IMR-90 (cell line): Measurements from ENCODE around the gene GPAT3. TPM values are rescaled to one million over a fixed set of nuclear protein-coding genes. Genes with fewer than 3 reads are reported as not detected.

ENCODE experiments used
- ATAC-seq: fragments of 200-7000 bp; cut with Tn5 transposase; 2 replicates; pipeline ENCODE4 v1.9.1; 2020; ENCODE audit warnings: low read depth, mild to moderate bottlenecking, moderate library complexity
- BruUV-seq: library from RNA; stranded (reverse); fragments of 400-500 nt; replicated peaks from 2 replicates; lab custom pipeline; 2021; lab: Mats Ljungman, UMichigan
- CTCF ChIA-PET: fragments of 300-600 bp; formaldehyde crosslinking; extraction: SDS; loops from one replicate; lab custom pipeline; 2021; ENCODE audit warnings: antibody characterized with exemption; lab: Yijun Ruan, JAX
- POLR2A ChIA-PET: fragments of 300-600 bp; sonication (Branson Sonifier 250); formaldehyde crosslinking; loops from one replicate; lab custom pipeline; 2022; ENCODE audit warnings: antibody characterized with exemption; ENCODE audit not compliant: unreplicated experiment; lab: Charles Lee
- DNase-seq: peaks from one replicate; pipeline ENCODE4 v3.0.0; 2013
- H2AFZ ChIP-seq: replicated peaks from 2 replicates; pipeline ENCODE3; 2013; ENCODE audit warnings: low read length, mild to moderate bottlenecking; ENCODE audit not compliant: poor library complexity
- H2AK5ac ChIP-seq: 2 replicates; pipeline ENCODE4 v1.6.1; 2013; ENCODE audit warnings: low read depth, low read length, inconsistent platforms
- H2AK9ac ChIP-seq: replicated peaks from 2 replicates; pipeline ENCODE3; 2013; ENCODE audit warnings: mild to moderate bottlenecking, low read depth, low read length, moderate library complexity; ENCODE audit not compliant: poor library complexity
- H2BK120ac ChIP-seq: 2 replicates; pipeline ENCODE4 v1.6.1; 2013; ENCODE audit warnings: low read depth, low read length, inconsistent platforms
- H2BK15ac ChIP-seq: 3 replicates; pipeline ENCODE4 v1.6.1; 2013; ENCODE audit warnings: low read depth, low read length, inconsistent platforms
- H2BK20ac ChIP-seq: 2 replicates; pipeline ENCODE4 v1.6.1; 2013; ENCODE audit warnings: low read depth, mild to moderate bottlenecking, inconsistent platforms, low read length, moderate library complexity
- H2BK5ac ChIP-seq: 2 replicates; pipeline ENCODE4 v1.6.1; 2013; ENCODE audit warnings: mild to moderate bottlenecking, low read depth, low read length, inconsistent platforms; ENCODE audit not compliant: poor library complexity, severe bottlenecking
- H3K14ac ChIP-seq: replicated peaks from 2 replicates; pipeline ENCODE4 v1.6.1; 2013; ENCODE audit warnings: low read depth, low read length, inconsistent platforms
- H3K18ac ChIP-seq: 2 replicates; pipeline ENCODE4 v1.6.1; 2013; ENCODE audit warnings: low read depth, low read length, control low read depth
- H3K23ac ChIP-seq: 2 replicates; pipeline ENCODE4 v1.6.1; 2013; ENCODE audit warnings: low read depth, low read length, inconsistent platforms
- H3K27ac ChIP-seq: 2 replicates; pipeline ENCODE4 v1.5.1; 2013; ENCODE audit warnings: mild to moderate bottlenecking, control low read depth, low read length; ENCODE audit not compliant: insufficient read depth
- H3K27me3 ChIP-seq: 2 replicates; pipeline ENCODE4 v1.6.1; 2013; ENCODE audit warnings: low read length; ENCODE audit not compliant: control insufficient read depth, insufficient read depth
- H3K36me3 ChIP-seq: 2 replicates; pipeline ENCODE4 v1.6.1; 2013; ENCODE audit warnings: low read length, mixed read lengths; ENCODE audit not compliant: control insufficient read depth, insufficient read depth
- H3K4ac ChIP-seq: 2 replicates; pipeline ENCODE4 v1.6.1; 2013; ENCODE audit warnings: low read depth, low read length, inconsistent platforms
- H3K4me1 ChIP-seq: 2 replicates; pipeline ENCODE4 v1.6.1; 2013; ENCODE audit warnings: low read length, mixed read lengths; ENCODE audit not compliant: control insufficient read depth, insufficient read depth
- H3K4me2 ChIP-seq: 2 replicates; pipeline ENCODE4 v1.6.1; 2013; ENCODE audit warnings: low read depth, mild to moderate bottlenecking, control low read depth, low read length, moderate library complexity
- H3K4me3 ChIP-seq: 2 replicates; pipeline ENCODE4 v1.5.1; 2013; ENCODE audit warnings: low read depth, mild to moderate bottlenecking, control low read depth, low read length, moderate library complexity; ENCODE audit not compliant: insufficient read depth
- H3K56ac ChIP-seq: 2 replicates; pipeline ENCODE4 v1.6.1; 2013; ENCODE audit warnings: low read length, inconsistent platforms; ENCODE audit not compliant: insufficient read depth; ENCODE audit errors: extremely low read depth
- H3K79me1 ChIP-seq, 2 experiments: 2 replicates each; pipeline ENCODE4 v1.6.1; 2013; ENCODE audit warnings: low read length in 2 of 2, inconsistent platforms in 1 of 2, low read depth in 1 of 2
- H3K9ac ChIP-seq: 2 replicates; pipeline ENCODE4 v1.6.1; 2013; ENCODE audit warnings: low read depth, low read length, control low read depth
- H3K9me1 ChIP-seq: 2 replicates; pipeline ENCODE4 v1.6.1; 2013; ENCODE audit warnings: low read length, inconsistent platforms; ENCODE audit not compliant: insufficient read depth
- H3K9me3 ChIP-seq: 2 replicates; pipeline ENCODE4 v1.6.1; 2013; ENCODE audit warnings: low read length; ENCODE audit not compliant: control insufficient read depth, insufficient read depth
- H4K20me1 ChIP-seq: 2 replicates; pipeline ENCODE4 v1.6.1; 2013; ENCODE audit warnings: low read length, inconsistent platforms; ENCODE audit not compliant: insufficient read depth
- H4K5ac ChIP-seq: 2 replicates; pipeline ENCODE4 v1.6.1; 2013; ENCODE audit warnings: mild to moderate bottlenecking, low read depth, low read length, control low read depth
- H4K8ac ChIP-seq, 2 experiments: 2 replicates each; pipeline ENCODE4 v1.6.1; 2013; ENCODE audit warnings: low read depth in 2 of 2, low read length in 2 of 2, control low read depth in 1 of 2, inconsistent platforms in 1 of 2
- H4K91ac ChIP-seq: 2 replicates; pipeline ENCODE4 v1.6.1; 2013; ENCODE audit warnings: low read depth, low read length, inconsistent platforms; ENCODE audit not compliant: insufficient read depth
- CEBPB ChIP-seq: IDR thresholded peaks from 2 replicates; pipeline ENCODE4 v1.6.1; 2012; ENCODE audit warnings: low read depth, low read length, improper control_type of control experiment
- SMC3 ChIP-seq: fragments of 150-350 bp; IDR thresholded peaks from 2 replicates; pipeline ENCODE4 v1.6.1; 2016; ENCODE audit warnings: low read depth, mild to moderate bottlenecking, antibody characterized with exemption, low read length, moderate library complexity
- WGBS, 2 experiments: methylation state at CpG; one replicate each; pipeline versions ENCODE4 v1.1.5 to v1.1.7; 2013; ENCODE audit warnings: missing lambda C conversion rate in 2 of 2; ENCODE audit not compliant: insufficient read length in 1 of 2; ENCODE audit errors: extremely low coverage in 2 of 2; 5-methylcytosine and 5-hydroxymethylcytosine counted together
- dilution Hi-C: fragments of 300-500 bp; cut with HindIII; formaldehyde crosslinking; loops from one replicate; pipeline ENCODE4 v1.14.3; 2018; ENCODE audit warnings: low sequenced_read_pairs; ENCODE audit not compliant: unreplicated experiment
- in situ Hi-C: fragments of 300-500 bp; cut with MboI; formaldehyde crosslinking; loops from 3 replicates; pipeline ENCODE4 v1.14.3; 2019; ENCODE audit warnings: low sequenced_read_pairs, inconsistent platforms, mixed read lengths
- intact Hi-C: fragments of 100-400 bp; cut with micrococcal nuclease; formaldehyde crosslinking; loops from 2 replicates; pipeline ENCODE4 v1.10.0; 2022
- polyA plus RNA-seq, 3 experiments: library from polyadenylated mRNA; depleted of rRNA; stranded (reverse); fragments of >200 nt; gene quantifications; 2 replicates each; pipeline ENCODE4 v1.2.3, GENCODE V29; 2012; ENCODE audit warnings: low replicate concordance in 1 of 3
- total RNA-seq: library from RNA; depleted of rRNA; stranded (reverse); fragments of >200 nt; gene quantifications from 2 replicates; pipeline ENCODE4 v1.2.3, GENCODE V29; 2012

Gene GPAT3
- total and polyA plus RNA-seq, 2 of the 4 experiments (the other 2 are of a cell fraction) = 1.3 to 2.9 TPM

DNA sequence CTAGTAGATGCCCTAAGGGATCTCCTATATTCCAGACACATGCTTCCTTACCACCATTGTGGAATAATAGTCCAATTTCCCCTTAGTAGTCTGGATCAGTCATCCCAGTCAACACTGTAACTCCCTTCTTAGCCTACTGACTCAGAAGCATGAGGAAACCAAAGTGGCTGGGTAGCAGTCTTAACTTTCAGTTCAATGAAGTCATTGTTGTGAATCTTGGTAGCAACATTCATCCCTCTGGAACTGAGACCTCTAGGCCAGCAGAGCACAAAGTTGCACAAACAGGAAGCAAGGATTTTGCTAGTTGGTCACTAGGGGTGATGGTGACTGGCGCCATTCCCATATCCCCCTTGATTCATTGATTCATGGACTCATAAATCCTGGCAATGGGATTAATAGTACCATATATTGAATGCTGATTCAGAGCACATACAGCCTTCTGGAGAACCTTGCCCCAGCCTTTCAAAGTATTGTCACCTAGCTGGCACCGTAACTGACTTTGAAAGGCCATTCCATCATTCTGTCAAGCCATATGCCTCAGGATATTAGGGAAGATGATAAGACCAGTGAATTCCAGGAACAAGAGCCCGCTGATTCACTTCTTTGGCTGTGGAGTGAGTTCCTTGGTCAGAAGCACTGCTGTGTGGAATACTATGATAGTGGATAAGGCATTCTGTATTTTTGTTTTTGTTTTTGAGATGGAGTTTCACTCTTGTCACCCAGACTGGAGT is 19.7 kb upstream of the GPAT3 start:
- no peak overlapping the region for H2AK9ac ChIP-seq
- H2BK20ac ChIP-seq = no peak overlapping the region
- H3K36me3 ChIP-seq = no peaks in the 10 kb centered on the region
- CTCF ChIA-PET = no interaction called here
- no peak overlapping the region for H3K4me2 ChIP-seq
- no peak overlapping the region for H3K4me3 ChIP-seq
- no peak overlapping the region for H4K5ac ChIP-seq
- no peak overlapping the region for H2BK15ac ChIP-seq
- H3K27ac ChIP-seq = no peak overlapping the region
- no peak overlapping the region for H3K18ac ChIP-seq
- H3K23ac ChIP-seq = no peak overlapping the region
- no TSS peak for BruUV-seq
- no peak overlapping the region for H2BK120ac ChIP-seq
- H3K4me1 ChIP-seq = no peaks in the 10 kb centered on the region
- no peak overlapping the region for H4K8ac ChIP-seq
- no peaks in the 10 kb centered on the region for H3K79me1 ChIP-seq
- H3K9me3 ChIP-seq = no peaks in the 10 kb centered on the region
- no peak overlapping the region for H3K56ac ChIP-seq
- H2AK5ac ChIP-seq = no peak overlapping the region
- H4K91ac ChIP-seq = no peak overlapping the region
- intact Hi-C loops = no loop called here
- no peak overlapping the region for H2AFZ ChIP-seq
- POLR2A ChIA-PET = no interaction called here
- DNase-seq = peak; percentile 80
- H2BK5ac ChIP-seq = no peak overlapping the region
- no peaks in the 10 kb centered on the region for H3K9me1 ChIP-seq
- H3K14ac ChIP-seq = no peak overlapping the region
- H3K9ac ChIP-seq = no peak overlapping the region
- no peak overlapping the region for H3K4ac ChIP-seq
- no peaks in the 10 kb centered on the region; the same call in 1 of the 2 replicates for H3K27me3 ChIP-seq
- WGBS, 2 experiments = no CpG with 5 or more reads among the region's 3 CpGs
- dilution Hi-C loops = no loop called here
- in situ Hi-C loops = loop anchor here (25.0 kb wide), 2 partner anchors 746 to 996 kb away; no protein-coding TSS in a partner anchor
- no peaks in the 10 kb centered on the region for H4K20me1 ChIP-seq
- TF ChIP-seq CEBPB (peak; percentile 63), SMC3 (no peak)
- ATAC-seq = peak; percentile 72
